Head of caudate nucleus (tissue), 42 donors: ENCODE data around the gene LSM7.

Experiments used
- DNase-seq, 42 donors: peaks; one replicate each; pipeline versions ENCODE4 v3.0.0 to v3.0.0-alpha.2; 2020 to 2021; ENCODE audit warnings: mixed read lengths in 7 of 42
- intact Hi-C: fragments of 100-400 bp; cut with DNase I; formaldehyde crosslinking; loops from one replicate; pipeline ENCODE4 v1.15.0; 2022

Gene LSM7

DNA sequence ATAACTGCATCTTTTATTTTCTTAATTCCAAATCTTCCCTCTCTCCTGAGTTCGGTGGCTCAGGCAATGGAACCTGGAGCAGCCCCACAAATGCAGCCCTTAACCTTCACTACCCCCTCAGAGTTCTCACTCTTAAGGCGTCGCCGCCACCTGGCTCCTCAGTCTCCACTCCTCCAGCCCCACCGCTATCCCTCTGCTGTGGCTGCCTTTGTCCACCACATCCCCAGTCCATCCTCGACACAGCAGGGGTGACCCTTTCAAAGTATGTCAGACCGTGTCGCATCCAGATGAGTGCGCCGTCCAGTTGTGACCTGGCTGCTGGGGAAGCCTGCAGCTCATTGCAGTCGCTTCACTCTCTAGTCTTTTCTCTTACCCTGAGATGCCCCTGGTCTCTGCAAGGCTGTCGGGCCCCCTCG lies 1.1 kb upstream of the LSM7 start:
- no peak for DNase-seq
- intact Hi-C loops, result loop anchor here (5.0 kb wide), 1 partner anchor 177 kb away; the partner anchor contains the start of gene AP3D1

- DNase-seq, result no peak
- intact Hi-C loops, result loop anchor here (5.0 kb wide), 1 partner anchor 177 kb away; the partner anchor contains the start of gene AP3D1
Measured at GRCh38 chr19:2329149-2329478, 728 bp upstream of the LSM7 start.

DNA sequence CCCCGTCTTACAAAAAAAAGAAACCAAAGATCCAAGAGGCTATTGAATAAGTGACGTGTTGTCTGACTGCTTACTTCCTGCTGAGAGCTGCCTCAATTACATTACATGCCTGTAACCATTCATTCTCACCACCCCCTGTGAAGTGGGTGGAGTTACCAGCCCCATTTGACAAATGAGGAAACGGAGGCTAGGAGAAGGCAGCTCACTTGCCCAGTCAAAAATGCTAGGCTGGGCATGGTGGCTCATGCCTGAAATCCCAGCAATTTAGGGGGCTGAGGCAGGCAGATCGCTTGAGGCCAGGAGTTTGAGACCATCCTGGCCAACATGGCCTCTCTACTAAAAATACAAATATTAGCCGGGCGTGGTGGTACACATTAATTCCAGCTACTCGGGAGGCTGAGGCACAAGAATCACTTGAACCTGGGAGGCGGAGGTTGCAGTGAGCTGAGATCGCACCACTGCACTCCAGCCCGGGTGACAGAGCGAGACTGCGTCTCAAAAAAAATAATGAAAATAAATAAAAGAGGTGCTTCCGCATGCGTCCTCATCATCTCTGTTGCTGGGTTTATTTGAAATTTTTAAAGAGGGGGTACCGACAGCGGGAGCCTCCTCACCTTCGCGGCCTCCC lies 499 bp downstream of the LSM7 start:
- DNase-seq, result peak in 28 of 42 donors; percentile 35 to 88 (median 63)
- intact Hi-C loops, result loop anchor here (5.0 kb wide), 1 partner anchor 176 kb away; the partner anchor contains the start of gene AP3D1

DNA sequence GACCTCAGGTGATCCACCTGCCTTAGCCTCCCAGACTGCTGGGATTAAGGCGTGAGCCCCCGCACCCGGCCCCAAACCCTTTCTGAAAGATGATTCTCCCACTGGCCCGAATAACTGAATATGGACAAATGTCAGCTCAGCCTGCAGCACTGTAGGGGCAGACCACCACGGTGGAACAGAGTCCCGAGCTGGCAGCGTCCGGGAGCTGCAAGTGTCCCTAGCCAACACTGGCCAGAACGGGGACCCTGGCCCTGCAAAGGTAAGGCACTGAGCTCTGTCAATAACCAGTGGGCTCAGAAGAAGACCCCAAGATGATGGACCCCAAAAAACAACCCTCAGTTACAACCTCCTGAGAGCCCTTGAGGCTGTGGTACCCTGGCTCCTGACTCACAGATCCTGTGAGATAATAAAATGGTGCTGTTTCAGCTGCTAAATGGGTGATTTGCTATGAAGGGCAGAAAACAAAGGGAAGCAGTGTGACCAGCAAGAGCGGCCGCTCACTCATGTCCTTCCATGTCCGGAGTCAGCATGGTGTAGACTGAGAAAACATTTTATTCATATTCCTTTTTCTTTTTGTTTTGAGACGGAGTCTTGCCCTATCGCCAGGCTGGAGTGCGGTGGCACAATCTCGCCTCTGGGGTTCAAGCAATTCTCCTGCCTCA lies 1.6 kb downstream of the LSM7 start:
- no peak for DNase-seq
- intact Hi-C loops, result loop anchor here (5.0 kb wide), 1 partner anchor 175 kb away; the partner anchor contains the start of gene AP3D1

- peak in 22 of 42 donors; percentile 48 to 84 (median 62) for DNase-seq
- intact Hi-C loops, result loop anchor here (5.0 kb wide), 1 partner anchor 173 kb away; the partner anchor contains the start of gene AP3D1
Measured at GRCh38 chr19:2325281-2326046, 2.9 kb downstream of the LSM7 start.

GRCh38 chr19:2324220-2324948 lies 4.0 kb downstream of the LSM7 start:
- no peak for DNase-seq
- intact Hi-C loops, result no loop called here

GRCh38 chr19:2323707-2324106 lies 4.7 kb downstream of the LSM7 start:
- no peak for DNase-seq
- intact Hi-C loops, result no loop called here

DNA sequence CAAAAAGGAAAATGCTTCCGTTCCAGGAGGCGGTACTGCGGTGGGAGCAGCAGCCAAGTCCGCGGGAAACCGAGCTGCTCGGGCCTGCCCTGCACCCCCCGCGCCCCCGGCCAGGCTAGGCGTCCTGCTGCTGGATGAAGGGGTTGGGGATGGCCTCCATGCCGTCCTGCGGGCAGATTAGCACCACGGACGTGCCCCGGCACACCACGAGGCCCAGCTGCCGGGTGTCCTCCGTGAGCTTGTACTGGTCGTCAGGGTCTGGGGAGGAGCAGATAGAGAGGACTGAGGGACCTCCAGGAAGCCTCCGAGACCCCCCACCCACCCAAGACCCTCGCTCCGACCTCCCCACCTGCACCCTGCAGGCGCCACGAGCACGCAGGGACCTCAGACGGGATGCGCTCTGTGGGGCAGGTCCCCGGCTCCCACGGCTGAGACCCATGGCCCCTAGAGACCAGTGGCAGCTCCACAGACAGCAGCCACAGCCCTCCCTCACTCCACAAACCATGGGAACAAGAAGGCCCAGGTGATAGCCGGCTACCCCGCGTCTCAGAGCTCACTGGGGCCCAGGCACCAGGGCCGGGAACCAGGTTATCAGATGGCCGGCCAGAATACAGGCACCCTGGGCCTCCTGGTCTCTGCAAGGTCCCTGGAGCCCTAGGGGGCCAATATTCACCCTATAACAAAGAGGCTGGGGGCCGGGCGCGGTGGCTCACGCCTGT lies 6.7 kb downstream of the LSM7 start:
- DNase-seq, result no peak
- intact Hi-C loops, result no loop called here

- DNase-seq, result no peak
- intact Hi-C loops, result no loop called here
Measured at GRCh38 chr19:2320939-2321338, 7.4 kb downstream of the LSM7 start.

DNA sequence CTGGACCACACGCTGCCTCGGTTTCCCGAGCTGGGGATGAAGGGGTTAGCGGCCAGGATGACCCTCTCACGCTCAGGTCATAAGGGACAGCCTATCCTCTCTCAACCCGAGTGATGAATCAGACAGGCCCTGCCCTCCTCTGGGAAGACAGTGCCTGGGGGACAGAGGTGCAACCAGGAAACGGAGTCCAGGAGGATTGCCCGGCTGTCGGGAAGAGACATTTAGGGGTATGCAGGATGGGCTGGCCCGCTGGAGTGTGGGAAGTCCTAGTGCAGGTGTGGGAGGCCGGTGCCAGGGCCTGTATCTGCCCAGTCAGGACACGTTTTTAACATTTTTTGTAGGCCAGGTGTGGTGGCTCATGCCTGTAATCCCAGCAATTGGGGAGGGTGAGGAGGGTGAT lies 8.3 kb downstream of the LSM7 start:
- no peak for DNase-seq
- intact Hi-C loops, result no loop called here

DNA sequence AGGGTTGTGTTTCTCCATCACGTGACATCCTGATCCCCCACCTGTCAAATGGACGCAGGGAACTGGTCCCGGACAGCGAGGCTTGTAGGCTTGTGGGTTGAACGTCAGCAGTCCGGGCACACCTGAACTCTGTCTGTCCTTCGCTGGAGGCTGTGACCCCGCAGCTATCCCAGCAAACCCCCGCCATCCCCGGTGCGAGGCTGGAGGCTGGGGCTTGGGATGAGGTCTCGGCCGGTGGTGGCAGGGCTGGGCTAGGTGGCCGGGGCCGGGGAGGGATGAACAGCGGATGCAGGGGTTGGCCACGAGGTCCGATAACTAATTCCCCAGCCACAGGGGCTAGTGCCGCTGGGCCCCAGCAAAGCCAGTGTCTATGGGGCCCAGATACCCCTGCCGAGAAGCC lies 8.8 kb downstream of the LSM7 start:
- intact Hi-C loops, result loop anchor here (5.0 kb wide), 2 partner anchors 47 to 82 kb away; partner anchors contain the start of genes PLEKHJ1 and SF3A2

DNA sequence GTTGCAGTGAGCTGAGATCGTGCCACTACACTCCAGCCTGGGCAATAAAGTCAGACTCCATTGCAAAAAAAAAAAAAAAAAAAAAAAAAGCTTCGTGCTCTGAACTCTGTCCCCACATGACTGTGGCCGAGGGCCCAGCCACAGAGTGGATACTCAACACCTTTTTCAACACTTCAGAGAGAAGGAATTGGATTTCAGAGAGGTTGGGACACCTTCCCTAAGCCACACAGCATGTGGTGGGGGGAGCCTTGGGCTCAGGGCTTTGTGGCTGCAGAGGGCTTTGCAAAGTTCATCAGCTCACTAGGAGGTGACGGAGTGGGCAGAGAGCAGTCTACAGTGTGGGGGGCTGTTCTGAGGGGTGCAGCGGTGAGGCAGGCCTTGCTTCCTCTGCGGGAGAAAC lies 9.5 kb downstream of the LSM7 start:
- intact Hi-C loops, result loop anchor here (5.0 kb wide), 2 partner anchors 47 to 82 kb away; partner anchors contain the start of genes PLEKHJ1 and SF3A2
- no peak for DNase-seq

More for the DNA sequence above, 8.8 kb downstream of the LSM7 start:
- no peak for DNase-seq

GRCh38 chr19:2317756-2318155 lies 10.6 kb downstream of the LSM7 start:
- no peak for DNase-seq
- intact Hi-C loops, result loop anchor here (5.0 kb wide), 2 partner anchors 45 to 80 kb away; partner anchors contain the start of genes PLEKHJ1 and SF3A2

GRCh38 chr19:2317300-2317699 lies 11.1 kb downstream of the LSM7 start:
- intact Hi-C loops, result loop anchor here (5.0 kb wide), 2 partner anchors 45 to 80 kb away; partner anchors contain the start of genes PLEKHJ1 and SF3A2
- DNase-seq, result no peak

DNA sequence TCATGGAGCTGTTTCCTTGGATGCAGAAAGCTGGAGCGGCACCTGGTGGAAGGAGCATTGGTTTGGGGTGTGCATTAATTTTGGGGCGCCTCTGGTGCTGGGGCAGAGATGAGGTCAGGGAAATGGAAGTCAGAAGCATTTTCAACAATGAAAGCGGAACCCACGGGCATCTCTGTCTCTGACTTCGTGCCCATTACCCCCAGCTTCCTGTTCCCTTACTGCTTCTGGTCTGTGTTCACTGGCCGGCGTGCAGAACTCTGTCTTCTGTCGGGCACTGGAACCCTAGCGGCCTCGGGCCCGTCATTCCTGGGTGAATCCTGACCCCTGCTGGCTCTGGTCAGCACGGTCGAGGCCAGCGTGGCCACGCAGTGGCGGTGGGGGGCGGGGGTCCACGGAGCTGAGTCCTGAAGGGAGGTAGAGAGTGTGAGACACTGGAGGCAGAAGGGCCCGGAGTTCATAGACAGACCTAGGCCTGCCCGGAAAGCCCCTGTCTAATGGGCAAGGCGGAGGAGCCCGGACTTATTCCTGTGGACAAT lies 12.5 kb downstream of the LSM7 start:
- peak; percentile 62 to 91 (median 81) for DNase-seq
- intact Hi-C loops, result loop anchor here (5.0 kb wide), 2 partner anchors 44 to 79 kb away; partner anchors contain the start of genes PLEKHJ1 and SF3A2

DNA sequence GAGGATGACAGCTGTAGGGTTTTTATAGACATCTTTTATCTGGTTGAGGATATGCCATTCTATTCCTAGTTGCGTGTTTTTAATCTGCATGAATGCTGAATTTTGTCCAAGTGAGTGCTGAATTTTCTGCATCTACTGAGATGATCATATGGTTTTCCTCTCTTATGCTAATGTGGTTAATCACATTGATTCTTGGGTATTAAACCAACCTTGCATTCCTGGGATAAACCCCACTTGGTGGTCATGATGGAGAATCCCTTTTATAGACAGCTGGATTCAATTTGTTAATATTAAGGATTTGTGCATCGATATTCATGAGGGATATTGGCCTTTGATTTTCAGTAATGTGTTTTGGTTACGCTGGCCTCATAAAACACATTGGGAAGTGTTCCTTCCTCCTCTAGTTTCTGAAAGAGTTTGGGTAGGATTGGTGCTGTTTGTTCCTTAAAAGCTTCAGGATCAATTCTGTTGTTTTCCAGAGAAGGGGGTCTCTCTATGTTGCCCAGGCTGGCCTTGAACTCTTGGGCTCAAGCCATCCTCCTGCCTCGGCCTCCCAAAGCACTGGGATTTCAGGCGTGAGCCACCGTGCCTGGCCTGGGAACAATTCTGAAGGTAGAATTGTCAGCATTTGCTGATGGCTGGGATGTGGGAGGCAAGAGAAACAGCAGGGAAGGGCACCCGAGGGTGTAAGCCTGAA lies 13.1 kb downstream of the LSM7 start:
- intact Hi-C loops, result loop anchor here (5.0 kb wide), 2 partner anchors 43 to 78 kb away; partner anchors contain the start of genes PLEKHJ1 and SF3A2

GRCh38 chr19:2312820-2313501 lies 15.4 kb downstream of the LSM7 start:
- intact Hi-C loops, result no loop called here
- DNase-seq, result peak; percentile 63 to 95 (median 82)

More for the DNA sequence above, 13.1 kb downstream of the LSM7 start:
- no peak for DNase-seq
